ENCODE data around the gene TMCC3.

TMCC3 gene

DNA sequence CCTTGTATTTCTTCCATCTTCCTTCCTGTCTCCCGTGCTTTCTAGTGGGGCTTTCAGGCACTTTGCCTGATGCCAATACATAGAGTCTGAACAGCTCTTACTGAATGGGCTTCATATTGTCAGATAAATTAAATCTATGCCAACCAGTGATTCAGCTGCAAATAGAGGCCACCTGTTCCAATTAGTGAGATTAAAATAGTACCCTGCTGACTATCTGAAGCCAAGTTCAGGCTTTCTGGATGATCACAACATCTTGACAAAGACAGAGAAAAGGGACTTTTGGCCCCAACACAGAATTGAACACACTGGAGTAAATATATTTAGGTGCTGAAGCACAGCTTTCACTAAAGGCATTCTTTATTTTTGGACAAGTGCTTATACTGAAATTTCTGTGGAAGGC lies 11.8 kb downstream of the TMCC3 start:
- TF ChIP-seq, protein P1, sequence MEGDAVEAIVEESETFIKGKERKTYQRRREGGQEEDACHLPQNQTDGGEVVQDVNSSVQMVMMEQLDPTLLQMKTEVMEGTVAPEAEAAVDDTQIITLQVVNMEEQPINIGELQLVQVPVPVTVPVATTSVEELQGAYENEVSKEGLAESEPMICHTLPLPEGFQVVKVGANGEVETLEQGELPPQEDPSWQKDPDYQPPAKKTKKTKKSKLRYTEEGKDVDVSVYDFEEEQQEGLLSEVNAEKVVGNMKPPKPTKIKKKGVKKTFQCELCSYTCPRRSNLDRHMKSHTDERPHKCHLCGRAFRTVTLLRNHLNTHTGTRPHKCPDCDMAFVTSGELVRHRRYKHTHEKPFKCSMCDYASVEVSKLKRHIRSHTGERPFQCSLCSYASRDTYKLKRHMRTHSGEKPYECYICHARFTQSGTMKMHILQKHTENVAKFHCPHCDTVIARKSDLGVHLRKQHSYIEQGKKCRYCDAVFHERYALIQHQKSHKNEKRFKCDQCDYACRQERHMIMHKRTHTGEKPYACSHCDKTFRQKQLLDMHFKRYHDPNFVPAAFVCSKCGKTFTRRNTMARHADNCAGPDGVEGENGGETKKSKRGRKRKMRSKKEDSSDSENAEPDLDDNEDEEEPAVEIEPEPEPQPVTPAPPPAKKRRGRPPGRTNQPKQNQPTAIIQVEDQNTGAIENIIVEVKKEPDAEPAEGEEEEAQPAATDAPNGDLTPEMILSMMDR (IDR thresholded peaks at IDR 0.05), result no peak

DNA sequence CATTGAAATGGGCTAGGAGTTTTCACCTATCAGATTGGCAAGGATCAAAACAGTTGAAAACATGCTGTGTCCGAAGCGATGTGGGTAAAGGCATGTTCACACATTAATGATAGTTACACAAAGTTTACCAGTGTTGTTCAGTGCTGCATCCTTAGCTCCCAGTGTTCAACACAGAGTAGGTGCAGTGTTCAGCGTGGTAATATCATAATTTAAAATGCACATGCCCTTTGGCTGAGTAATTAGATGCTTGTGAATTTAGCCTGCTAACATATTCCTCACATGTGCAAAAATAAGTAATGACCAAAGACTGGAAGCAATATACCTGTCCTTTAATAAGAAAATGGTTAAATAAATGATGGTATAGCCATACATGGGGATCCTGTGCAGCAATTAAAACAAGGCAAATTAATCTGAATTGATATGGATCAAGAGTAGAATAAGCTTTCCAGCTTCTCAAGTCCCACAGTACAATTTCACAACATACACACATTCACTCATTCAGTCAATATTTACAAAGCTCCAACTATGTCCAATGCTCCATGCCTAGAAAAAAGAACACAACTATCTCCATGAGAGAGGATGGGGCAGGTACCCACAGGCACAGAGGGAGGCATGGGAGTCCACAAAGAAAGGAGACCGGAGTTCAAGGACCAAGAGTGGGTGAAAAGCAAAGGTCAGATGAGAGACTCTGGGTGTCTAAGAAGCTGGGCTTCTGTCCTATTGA lies 12.8 kb downstream of the TMCC3 start:
- no peak overlapping the region for H3K27ac ChIP-seq

More for the DNA sequence above, 11.8 kb downstream of the TMCC3 start:
- H3K4me3 ChIP-seq, result no peak overlapping the region
- no peaks in the 10 kb centered on the region for H3K36me3 ChIP-seq
- H3K9me3 ChIP-seq, result no peaks in the 10 kb centered on the region
- no peak overlapping the region for H3K27ac ChIP-seq
- intact Hi-C loops (cut with DNase I; ENCODE audit: low total_unique reads), result no loop called here
- H3K4me1 ChIP-seq, result no peaks in the 10 kb centered on the region
- no peaks in the 10 kb centered on the region for H3K27me3 ChIP-seq
- DNase-seq, result no peak

DNA sequence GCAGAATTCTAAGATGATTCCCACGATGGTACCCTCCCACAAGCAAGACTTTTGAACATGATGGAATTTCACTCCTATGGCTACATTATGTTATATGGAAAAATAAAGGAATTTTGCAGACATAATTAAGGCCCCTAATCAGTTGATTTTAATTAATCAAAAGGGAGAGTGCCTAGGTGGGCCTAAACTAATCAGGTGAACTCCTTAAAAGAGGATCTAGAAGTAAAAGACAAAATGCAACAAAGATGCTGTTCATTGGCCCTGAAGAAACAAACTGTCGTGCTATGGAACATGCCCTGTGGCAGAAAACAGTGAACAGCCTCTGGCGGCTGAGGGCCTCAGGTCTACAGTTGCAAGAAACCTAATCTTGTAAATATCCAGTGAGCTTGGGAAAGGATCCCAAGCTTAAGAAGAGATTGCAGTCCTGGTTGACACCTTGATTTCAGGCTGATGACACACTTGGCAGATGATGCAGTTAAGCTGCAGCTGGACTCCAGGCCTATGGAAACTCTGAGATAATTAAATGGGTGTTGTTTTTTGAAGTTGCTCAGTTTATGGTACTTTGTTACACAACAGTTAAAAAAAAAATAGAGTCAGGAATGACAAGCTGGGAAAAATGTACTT lies 13.8 kb downstream of the TMCC3 start:
- Histone ChIP-seq H3K4me1 (no peaks in the 10 kb centered on the region), H3K36me3 (no peaks in the 10 kb centered on the region), H3K27ac (no peak overlapping the region), H3K9me3 (no peaks in the 10 kb centered on the region), H3K27me3 (no peaks in the 10 kb centered on the region), H3K4me3 (no peak overlapping the region)
- intact Hi-C loops (cut with DNase I; ENCODE audit: low total_unique reads), result no loop called here
- TF ChIP-seq, protein P1 (IDR thresholded peaks at IDR 0.05), result no peak
- no peak for DNase-seq

More for the DNA sequence above, 12.8 kb downstream of the TMCC3 start:
- TF ChIP-seq, protein P1 (IDR thresholded peaks at IDR 0.05), result no peak
- Histone ChIP-seq H3K36me3 (no peaks in the 10 kb centered on the region), H3K4me1 (no peaks in the 10 kb centered on the region), H3K9me3 (no peaks in the 10 kb centered on the region), H3K4me3 (no peak overlapping the region), H3K27me3 (no peaks in the 10 kb centered on the region)
- intact Hi-C loops (cut with DNase I; ENCODE audit: low total_unique reads), result no loop called here
- DNase-seq, result no peak

- Histone ChIP-seq H3K27me3 (no peaks in the 10 kb centered on the region), H3K36me3 (no peaks in the 10 kb centered on the region), H3K9me3 (no peaks in the 10 kb centered on the region), H3K4me3 (no peak overlapping the region), H3K4me1 (no peaks in the 10 kb centered on the region), H3K27ac (no peak overlapping the region)
- intact Hi-C loops (cut with DNase I; ENCODE audit: low total_unique reads), result no loop called here
- TF ChIP-seq, protein P1 (IDR thresholded peaks at IDR 0.05), result no peak
- no peak for DNase-seq
These were observed 15.6 kb downstream of the TMCC3 start for GRCh38 chr12:94634717-94635116.

DNA sequence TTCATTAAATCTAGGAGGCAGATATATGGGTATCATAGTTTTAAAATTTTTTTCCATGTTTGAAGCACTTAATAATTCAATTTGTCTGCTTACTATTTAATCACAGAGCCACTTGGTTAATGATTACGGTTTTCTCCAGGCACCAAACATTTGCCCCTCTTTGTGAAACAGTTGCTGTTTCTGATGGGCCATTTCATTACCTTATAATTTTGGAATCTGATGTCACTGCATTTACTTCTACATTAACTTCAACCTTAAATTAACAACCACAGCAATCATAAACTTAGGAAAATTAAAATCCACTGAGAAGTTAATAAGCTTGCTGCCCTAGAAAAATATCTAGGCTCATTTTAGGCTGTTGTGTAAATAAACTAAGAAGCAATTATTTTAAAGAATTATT lies 17.0 kb downstream of the TMCC3 start:
- DNase-seq, result no peak
- no peaks in the 10 kb centered on the region for H3K9me3 ChIP-seq

More for the DNA sequence above, 17.0 kb downstream of the TMCC3 start:
- intact Hi-C loops (cut with DNase I; ENCODE audit: low total_unique reads), result no loop called here
- Histone ChIP-seq H3K27ac (no peak overlapping the region), H3K27me3 (no peaks in the 10 kb centered on the region), H3K36me3 (no peaks in the 10 kb centered on the region), H3K4me3 (no peak overlapping the region), H3K4me1 (no peaks in the 10 kb centered on the region)
- TF ChIP-seq, protein P1 (IDR thresholded peaks at IDR 0.05), result no peak

Measured in tibial artery (tissue), 4 donors.